Amygdala (tissue), 56 donors: ENCODE results near the gene HSF2BP.
"Not testable (repeated sequence)": the region's sequence is repeated elsewhere in the genome, so short reads cannot be mapped to it uniquely, and the experiment has no call there.

Source experiments
- DNase-seq, 56 donors: peaks; one replicate each; lab custom pipeline; 2025; lab: John Stamatoyannopoulos, UW

Gene HSF2BP

GRCh38 chr21:43653626-43654025 lies 5.7 kb downstream of the HSF2BP start:
- no peak for DNase-seq

- DNase-seq = no peak
These were observed 6.7 kb downstream of the HSF2BP start for GRCh38 chr21:43652616-43653015.

- DNase-seq = not testable (repeated sequence)
These were observed 7.4 kb downstream of the HSF2BP start for GRCh38 chr21:43651926-43652325.

- no peak for DNase-seq
These were observed 11.1 kb downstream of the HSF2BP start for GRCh38 chr21:43648171-43648570.

GRCh38 chr21:43646550-43647260 lies 12.6 kb downstream of the HSF2BP start:
- peak; percentile 4 to 89 (median 70) for DNase-seq

GRCh38 chr21:43645976-43646375 lies 13.3 kb downstream of the HSF2BP start:
- DNase-seq = no peak

GRCh38 chr21:43645136-43645891 lies 14.0 kb downstream of the HSF2BP start:
- DNase-seq = peak in 16 of 56 donors; percentile 3 to 69 (median 17)

- DNase-seq = peak in 17 of 56 donors; percentile 1 to 41 (median 17)
These were observed 14.7 kb downstream of the HSF2BP start for GRCh38 chr21:43644609-43645008.

GRCh38 chr21:43644071-43644470 lies 15.2 kb downstream of the HSF2BP start:
- no peak for DNase-seq

GRCh38 chr21:43643193-43643592 lies 16.1 kb downstream of the HSF2BP start:
- DNase-seq = no peak

GRCh38 chr21:43640400-43640799 lies 18.9 kb downstream of the HSF2BP start:
- no peak for DNase-seq

GRCh38 chr21:43639470-43640353 lies 19.6 kb downstream of the HSF2BP start:
- no peak for DNase-seq

GRCh38 chr21:43637530-43638158 lies 21.6 kb downstream of the HSF2BP start:
- no peak for DNase-seq

- DNase-seq = no peak
These were observed 23.9 kb downstream of the HSF2BP start for GRCh38 chr21:43635436-43635835.

- DNase-seq = no peak
These were observed 24.7 kb downstream of the HSF2BP start for GRCh38 chr21:43634618-43635017.

GRCh38 chr21:43632373-43632905 lies 26.8 kb downstream of the HSF2BP start:
- DNase-seq = no peak

GRCh38 chr21:43631411-43632107 lies 27.7 kb downstream of the HSF2BP start:
- no peak for DNase-seq

- DNase-seq = no peak
These were observed 31.8 kb downstream of the HSF2BP start for GRCh38 chr21:43627527-43627926.

GRCh38 chr21:43626390-43626789 lies 32.9 kb downstream of the HSF2BP start:
- DNase-seq = no peak

- no peak for DNase-seq
These were observed 34.9 kb downstream of the HSF2BP start for GRCh38 chr21:43624339-43624738.
